Stimulated activated CD4-positive, alpha-beta T cell treated with anti-CD3 and anti-CD28 coated beads, Interleukin-4, amount 100 ng/mL, for 24 hours (primary cell): ENCODE data around the gene QKI.

Source experiments
- DNase-seq: peaks from one replicate; pipeline ENCODE4 v3.0.0-alpha.2; 2020

The QKI gene

GRCh38 chr6:163490826-163491577 lies 76.5 kb downstream of the QKI start:
- no peak for DNase-seq

- no peak for DNase-seq
Observed at GRCh38 chr6:163491737-163492300, 77.3 kb downstream of the QKI start.

- no peak for DNase-seq
Observed at GRCh38 chr6:163494279-163494727, 79.8 kb downstream of the QKI start.

- DNase-seq, result no peak
Observed at GRCh38 chr6:163496205-163496604, 81.7 kb downstream of the QKI start.

- no peak for DNase-seq
Observed at GRCh38 chr6:163500105-163500504, 85.6 kb downstream of the QKI start.

GRCh38 chr6:163501026-163501425 lies 86.5 kb downstream of the QKI start:
- DNase-seq, result no peak

- no peak for DNase-seq
Observed at GRCh38 chr6:163501439-163501838, 86.9 kb downstream of the QKI start.

GRCh38 chr6:163504984-163505640 lies 90.6 kb downstream of the QKI start:
- no peak for DNase-seq

- no peak for DNase-seq
Observed at GRCh38 chr6:163507965-163508364, 93.4 kb downstream of the QKI start.

GRCh38 chr6:163513003-163513402 lies 98.5 kb downstream of the QKI start:
- no peak for DNase-seq

GRCh38 chr6:163513570-163514166 lies 99.2 kb downstream of the QKI start:
- no peak for DNase-seq

- no peak for DNase-seq
Observed at GRCh38 chr6:163516908-163517307, 102.4 kb downstream of the QKI start.

- no peak for DNase-seq
Observed at GRCh38 chr6:163520956-163521355, 106.4 kb downstream of the QKI start.

GRCh38 chr6:163522033-163522432 lies 107.5 kb downstream of the QKI start:
- no peak for DNase-seq

- no peak for DNase-seq
Observed at GRCh38 chr6:163525926-163526325, 111.4 kb downstream of the QKI start.

GRCh38 chr6:163526346-163526745 lies 111.8 kb downstream of the QKI start:
- DNase-seq, result no peak

- no peak for DNase-seq
Observed at GRCh38 chr6:163527291-163527690, 112.8 kb downstream of the QKI start.

GRCh38 chr6:163529605-163530004 lies 115.1 kb downstream of the QKI start:
- no peak for DNase-seq

GRCh38 chr6:163530406-163530805 lies 115.9 kb downstream of the QKI start:
- DNase-seq, result no peak

GRCh38 chr6:163531122-163531521 lies 116.6 kb downstream of the QKI start:
- DNase-seq, result no peak

GRCh38 chr6:163532526-163533078 lies 118.1 kb downstream of the QKI start:
- DNase-seq, result no peak

GRCh38 chr6:163533443-163533842 lies 118.9 kb downstream of the QKI start:
- DNase-seq, result no peak

GRCh38 chr6:163536770-163537169 lies 122.3 kb downstream of the QKI start:
- DNase-seq, result no peak

GRCh38 chr6:163538331-163538730 lies 123.8 kb downstream of the QKI start:
- no peak for DNase-seq
